ENCODE data around the gene FAM20C. TPM values are rescaled to one million over a fixed set of nuclear protein-coding genes. Genes with fewer than 3 reads are reported as not detected.

Gene FAM20C
- total RNA-seq, 2 experiments from 2014 or later: not detected

DNA sequence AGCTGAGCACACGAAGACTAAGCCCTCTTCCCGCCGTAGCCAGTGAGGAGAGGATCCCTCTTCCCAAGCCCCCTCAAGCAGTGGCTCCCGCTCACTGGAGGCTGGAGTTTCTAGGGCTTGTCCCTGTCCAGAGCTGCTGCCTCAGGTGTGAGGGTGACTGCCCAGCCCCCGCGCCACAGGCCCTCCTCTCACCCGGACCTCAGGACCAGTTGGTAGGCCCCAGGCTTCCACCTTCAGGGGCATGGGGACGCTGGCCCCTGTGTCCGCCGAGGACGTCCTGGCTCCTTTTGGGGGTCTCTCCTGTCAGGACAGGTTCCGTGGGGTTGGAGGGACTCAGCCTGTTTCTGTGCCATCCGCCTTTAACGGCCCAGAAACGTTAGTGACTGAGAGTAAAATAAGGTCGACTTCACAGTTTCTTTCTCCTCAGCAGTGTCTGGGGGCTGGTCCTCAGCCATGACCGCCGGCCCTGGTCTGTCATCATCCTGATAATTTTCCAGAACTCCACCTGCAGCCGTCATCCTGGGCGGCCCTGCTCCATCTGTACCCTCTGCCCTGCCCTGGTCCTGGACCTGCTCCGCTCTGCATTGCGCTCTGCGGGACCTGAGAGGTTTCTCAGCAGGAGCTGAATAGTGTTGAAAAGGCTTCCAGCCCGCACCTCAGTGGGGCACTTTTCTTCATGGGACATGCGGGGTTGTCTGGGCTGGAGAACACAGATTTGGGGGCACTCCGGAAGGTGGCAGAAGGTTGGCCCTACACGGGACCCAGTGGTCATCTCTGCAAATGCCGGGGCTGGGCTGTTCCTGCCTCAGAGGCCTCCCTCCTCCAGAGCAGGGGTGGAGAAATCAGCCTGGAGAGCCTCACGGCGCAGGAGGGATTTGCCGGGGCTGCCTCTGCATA lies 36.0 kb upstream of the FAM20C start:
- Histone ChIP-seq H2AFZ (ENCODE audit: low read length) (no peak overlapping the region), H3K4me3 (ENCODE audit: low read depth, low read length, poor library complexity, severe bottlenecking) (no peak overlapping the region), H3K9me3 (ENCODE audit: low read length) (no peaks in the 10 kb centered on the region), H3K36me3 (ENCODE audit: insufficient read depth, low read length) (no peaks in the 10 kb centered on the region), H3K79me2 (ENCODE audit: insufficient read depth, low read depth, low read length) (no peaks in the 10 kb centered on the region), H3K4me1 (ENCODE audit: insufficient read depth, low read length, poor library complexity, severe bottlenecking) (no peaks in the 10 kb centered on the region), H3K9me2 (ENCODE audit: insufficient read depth, low read length) (no peaks in the 10 kb centered on the region), H4K20me1 (ENCODE audit: insufficient read depth, low read length) (no peaks in the 10 kb centered on the region), H3K27ac (ENCODE audit: low read depth, low read length, poor library complexity, severe bottlenecking) (no peak overlapping the region), H3K4me2 (ENCODE audit: low read length) (no peak overlapping the region)
- no peak for TF ChIP-seq EZH2phosphoT487 (IDR thresholded peaks at IDR 0.05; ENCODE audit: borderline replicate concordance, low read depth, low read length)
- TF ChIP-seq, protein P1, sequence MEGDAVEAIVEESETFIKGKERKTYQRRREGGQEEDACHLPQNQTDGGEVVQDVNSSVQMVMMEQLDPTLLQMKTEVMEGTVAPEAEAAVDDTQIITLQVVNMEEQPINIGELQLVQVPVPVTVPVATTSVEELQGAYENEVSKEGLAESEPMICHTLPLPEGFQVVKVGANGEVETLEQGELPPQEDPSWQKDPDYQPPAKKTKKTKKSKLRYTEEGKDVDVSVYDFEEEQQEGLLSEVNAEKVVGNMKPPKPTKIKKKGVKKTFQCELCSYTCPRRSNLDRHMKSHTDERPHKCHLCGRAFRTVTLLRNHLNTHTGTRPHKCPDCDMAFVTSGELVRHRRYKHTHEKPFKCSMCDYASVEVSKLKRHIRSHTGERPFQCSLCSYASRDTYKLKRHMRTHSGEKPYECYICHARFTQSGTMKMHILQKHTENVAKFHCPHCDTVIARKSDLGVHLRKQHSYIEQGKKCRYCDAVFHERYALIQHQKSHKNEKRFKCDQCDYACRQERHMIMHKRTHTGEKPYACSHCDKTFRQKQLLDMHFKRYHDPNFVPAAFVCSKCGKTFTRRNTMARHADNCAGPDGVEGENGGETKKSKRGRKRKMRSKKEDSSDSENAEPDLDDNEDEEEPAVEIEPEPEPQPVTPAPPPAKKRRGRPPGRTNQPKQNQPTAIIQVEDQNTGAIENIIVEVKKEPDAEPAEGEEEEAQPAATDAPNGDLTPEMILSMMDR (conservative IDR thresholded peaks at IDR 0.05; ENCODE audit: low read length): no peak
- ChIA-PET CTCF (ENCODE audit: unreplicated experiment) (no interaction called here), POLR2A (no interaction called here)
- no peak for DNase-seq (ENCODE audit: low spot score)
- no TSS peak for BruUV-seq (replicated peaks)
- intact Hi-C loops (cut with micrococcal nuclease; ENCODE audit: unreplicated experiment): no loop called here

GRCh38 chr7:157008-157310 lies 35.4 kb upstream of the FAM20C start:
- TF ChIP-seq EZH2phosphoT487 (IDR thresholded peaks at IDR 0.05; ENCODE audit: borderline replicate concordance, low read depth, low read length): no peak
- TF ChIP-seq, protein P1 (conservative IDR thresholded peaks at IDR 0.05; ENCODE audit: low read length): no peak
- CTCF ChIA-PET (ENCODE audit: unreplicated experiment): no interaction called here

More at GRCh38 chr7:157008-157310, 35.4 kb upstream of the FAM20C start:
- Histone ChIP-seq H3K27ac (ENCODE audit: low read depth, low read length, poor library complexity, severe bottlenecking) (no peak overlapping the region), H3K36me3 (ENCODE audit: insufficient read depth, low read length) (no peaks in the 10 kb centered on the region), H3K4me2 (ENCODE audit: low read length) (no peak overlapping the region), H3K9me2 (ENCODE audit: insufficient read depth, low read length) (no peaks in the 10 kb centered on the region), H3K4me3 (ENCODE audit: low read depth, low read length, poor library complexity, severe bottlenecking) (no peak overlapping the region), H3K79me2 (ENCODE audit: insufficient read depth, low read depth, low read length) (no peaks in the 10 kb centered on the region), H4K20me1 (ENCODE audit: insufficient read depth, low read length) (no peaks in the 10 kb centered on the region), H2AFZ (ENCODE audit: low read length) (no peak overlapping the region), H3K4me1 (ENCODE audit: insufficient read depth, low read length, poor library complexity, severe bottlenecking) (no peaks in the 10 kb centered on the region), H3K9me3 (ENCODE audit: low read length) (no peaks in the 10 kb centered on the region)
- intact Hi-C loops (cut with micrococcal nuclease; ENCODE audit: unreplicated experiment): no loop called here
- POLR2A ChIA-PET: no interaction called here
- no peak for DNase-seq (ENCODE audit: low spot score)
- no TSS peak for BruUV-seq (replicated peaks)
